GM19240 (cell line): ENCODE data around the gene SUN1.
"Not testable (repeated sequence)": the region's sequence is repeated elsewhere in the genome, so short reads cannot be mapped to it uniquely, and the experiment has no call there.

Source experiments
- DNase-seq: peaks from one replicate; pipeline ENCODE4 v3.0.0; 2011; ENCODE audit warnings: low spot score; ENCODE audit not compliant: insufficient read length

Gene SUN1

GRCh38 chr7:832167-832967 lies at the start of gene SUN1:
TSS of gene SUN1 (plus strand) at chr7:832476. CDS start at chr7:832525, 49 bp downstream.
- peak; percentile 43 for DNase-seq

- no peak for DNase-seq
Observed at GRCh38 chr7:782718-783449, 49.4 kb upstream of the SUN1 start.

- no peak for DNase-seq
Observed at GRCh38 chr7:783556-784490, 48.5 kb upstream of the SUN1 start.

GRCh38 chr7:784971-785370 lies 47.3 kb upstream of the SUN1 start:
- DNase-seq, result no peak

GRCh38 chr7:785416-785815 lies 46.9 kb upstream of the SUN1 start:
- no peak for DNase-seq

- DNase-seq, result peak; percentile 89
Observed at GRCh38 chr7:786472-787255, 45.6 kb upstream of the SUN1 start.

- DNase-seq, result no peak
Observed at GRCh38 chr7:787332-788240, 44.7 kb upstream of the SUN1 start.

GRCh38 chr7:791519-791918 lies 40.8 kb upstream of the SUN1 start:
- no peak for DNase-seq

- DNase-seq, result no peak
Observed at GRCh38 chr7:794207-794606, 38.1 kb upstream of the SUN1 start.

- DNase-seq, result no peak
Observed at GRCh38 chr7:794671-795329, 37.5 kb upstream of the SUN1 start.

- DNase-seq, result not testable (repeated sequence)
Observed at GRCh38 chr7:796434-797169, 35.7 kb upstream of the SUN1 start.

- no peak for DNase-seq
Observed at GRCh38 chr7:798921-799470, 33.3 kb upstream of the SUN1 start.

GRCh38 chr7:800692-801091 lies 31.6 kb upstream of the SUN1 start:
- DNase-seq, result no peak

- not testable (repeated sequence) for DNase-seq
Observed at GRCh38 chr7:801351-801750, 30.9 kb upstream of the SUN1 start.

- DNase-seq, result no peak
Observed at GRCh38 chr7:801940-802381, 30.3 kb upstream of the SUN1 start.

GRCh38 chr7:802500-803242 lies 29.6 kb upstream of the SUN1 start:
- no peak for DNase-seq

GRCh38 chr7:803243-803635 lies 29.0 kb upstream of the SUN1 start:
- DNase-seq, result no peak
